GM12865 (cell line): ENCODE measurements around the gene PRDM1.

Experiments used
- DNase-seq: peaks from one replicate; pipeline ENCODE4 v3.0.0; 2010; ENCODE audit warnings: low read depth
- H3K4me3 ChIP-seq: 2 replicates; pipeline ENCODE4 v1.5.1; 2011; ENCODE audit warnings: mild to moderate bottlenecking, low read depth, low read length, control low read depth
- TF ChIP-seq, protein P1 (sequence below): IDR thresholded peaks from 2 replicates; pipeline ENCODE4 v1.5.1; 2011; ENCODE audit warnings: low read length, control low read depth, low read depth, inconsistent platforms; ENCODE audit not compliant: insufficient read depth; ENCODE audit errors: missing control alignments

PRDM1 gene

DNA sequence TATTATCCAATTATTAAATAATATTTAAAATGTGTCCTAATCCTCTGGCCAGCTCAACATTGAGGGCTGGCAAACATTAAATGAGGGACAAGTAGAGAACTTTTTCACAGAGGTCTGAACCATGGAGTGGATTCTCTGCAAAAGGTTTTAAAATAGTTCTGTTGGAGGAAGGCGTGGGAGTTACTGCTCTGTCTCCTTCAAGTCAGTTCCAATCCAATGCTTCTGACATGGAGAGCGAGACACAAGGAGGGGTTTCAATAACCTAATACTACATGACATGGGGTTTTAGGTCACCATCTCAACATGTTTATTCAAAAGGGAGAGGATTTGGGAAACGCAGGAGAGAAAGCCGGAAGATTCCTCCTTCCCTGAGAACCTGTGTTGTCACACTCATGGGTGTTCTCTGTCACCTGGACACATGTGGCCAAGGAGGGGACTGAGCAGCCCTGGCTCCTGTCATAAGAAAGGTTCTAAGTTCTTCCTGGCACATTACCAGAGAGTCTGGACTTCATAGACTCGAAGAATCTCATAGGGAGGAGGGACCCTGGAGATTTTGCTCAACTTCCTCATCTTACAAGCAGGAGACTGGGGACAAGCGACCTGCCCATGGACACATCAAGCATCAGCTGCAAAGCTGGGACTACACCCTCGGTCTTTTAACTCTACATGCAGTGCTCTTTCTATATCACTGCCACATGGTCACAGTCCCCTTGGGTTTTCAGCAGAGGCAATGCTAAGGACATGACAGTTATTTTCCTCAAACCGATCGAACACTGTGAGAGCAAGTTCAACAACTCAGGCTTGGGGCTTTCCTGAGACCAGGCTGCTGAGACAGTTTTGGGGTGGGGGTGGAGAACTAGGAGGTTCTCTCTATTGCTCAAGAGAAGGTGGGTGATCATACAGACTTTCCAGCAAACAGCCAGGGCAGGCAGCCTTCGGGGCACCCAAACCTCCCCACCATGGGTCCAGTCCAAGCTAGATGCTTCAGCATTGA, 38.6 kb downstream of the PRDM1 start:
- no peak overlapping the region for H3K4me3 ChIP-seq
- TF ChIP-seq, protein P1, sequence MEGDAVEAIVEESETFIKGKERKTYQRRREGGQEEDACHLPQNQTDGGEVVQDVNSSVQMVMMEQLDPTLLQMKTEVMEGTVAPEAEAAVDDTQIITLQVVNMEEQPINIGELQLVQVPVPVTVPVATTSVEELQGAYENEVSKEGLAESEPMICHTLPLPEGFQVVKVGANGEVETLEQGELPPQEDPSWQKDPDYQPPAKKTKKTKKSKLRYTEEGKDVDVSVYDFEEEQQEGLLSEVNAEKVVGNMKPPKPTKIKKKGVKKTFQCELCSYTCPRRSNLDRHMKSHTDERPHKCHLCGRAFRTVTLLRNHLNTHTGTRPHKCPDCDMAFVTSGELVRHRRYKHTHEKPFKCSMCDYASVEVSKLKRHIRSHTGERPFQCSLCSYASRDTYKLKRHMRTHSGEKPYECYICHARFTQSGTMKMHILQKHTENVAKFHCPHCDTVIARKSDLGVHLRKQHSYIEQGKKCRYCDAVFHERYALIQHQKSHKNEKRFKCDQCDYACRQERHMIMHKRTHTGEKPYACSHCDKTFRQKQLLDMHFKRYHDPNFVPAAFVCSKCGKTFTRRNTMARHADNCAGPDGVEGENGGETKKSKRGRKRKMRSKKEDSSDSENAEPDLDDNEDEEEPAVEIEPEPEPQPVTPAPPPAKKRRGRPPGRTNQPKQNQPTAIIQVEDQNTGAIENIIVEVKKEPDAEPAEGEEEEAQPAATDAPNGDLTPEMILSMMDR, result no peak
- no peak for DNase-seq

DNA sequence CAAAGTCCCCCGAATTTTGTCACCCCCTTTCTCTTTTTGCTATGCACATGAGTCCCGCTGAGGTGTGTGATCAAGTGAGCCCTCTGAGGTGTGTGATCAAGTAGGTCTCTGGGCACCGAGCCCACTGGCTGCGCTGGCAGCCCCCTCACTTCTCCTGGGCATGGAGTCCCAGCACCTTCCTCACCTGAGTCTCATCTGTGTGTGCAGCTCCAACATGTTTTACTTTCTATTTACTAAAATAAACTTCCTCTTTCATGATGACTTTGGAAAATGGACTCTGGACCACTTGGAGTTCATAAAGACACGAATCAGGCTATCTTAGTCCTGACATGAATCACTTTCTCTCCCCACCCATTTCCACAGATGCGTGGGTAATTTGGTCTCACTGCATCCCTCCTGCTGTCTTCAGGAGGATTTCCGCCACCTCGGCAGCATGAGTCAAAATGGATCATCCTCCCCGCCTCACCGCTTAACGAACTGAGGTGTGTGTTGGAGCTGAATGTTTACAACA, 39.8 kb downstream of the PRDM1 start:
- TF ChIP-seq, protein P1, result no peak
- peak; percentile 85 for DNase-seq
- peak overlapping the region; percentile 39 for H3K4me3 ChIP-seq

DNA sequence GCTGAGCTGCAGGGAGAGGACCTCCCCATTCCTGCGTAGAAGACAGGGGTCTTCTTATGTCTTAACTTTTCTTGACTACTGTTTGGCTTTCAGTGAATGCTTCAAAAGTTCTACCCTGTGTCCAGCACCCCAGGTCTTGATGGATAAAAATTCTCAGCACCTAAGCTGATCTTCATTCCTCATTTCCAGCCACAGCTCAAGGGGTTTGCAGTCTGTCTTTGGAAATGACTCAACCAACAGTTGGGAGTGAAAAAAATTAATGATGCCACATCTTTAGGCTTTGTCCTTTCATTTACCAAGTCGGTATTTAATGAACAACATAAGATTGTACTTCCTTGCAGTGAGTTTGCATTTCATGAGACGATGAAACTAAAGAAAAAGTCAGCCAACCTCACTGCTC, 40.3 kb downstream of the PRDM1 start:
- DNase-seq, result no peak
- TF ChIP-seq, protein P1, result no peak
- peak overlapping the region; percentile 39 for H3K4me3 ChIP-seq

DNA sequence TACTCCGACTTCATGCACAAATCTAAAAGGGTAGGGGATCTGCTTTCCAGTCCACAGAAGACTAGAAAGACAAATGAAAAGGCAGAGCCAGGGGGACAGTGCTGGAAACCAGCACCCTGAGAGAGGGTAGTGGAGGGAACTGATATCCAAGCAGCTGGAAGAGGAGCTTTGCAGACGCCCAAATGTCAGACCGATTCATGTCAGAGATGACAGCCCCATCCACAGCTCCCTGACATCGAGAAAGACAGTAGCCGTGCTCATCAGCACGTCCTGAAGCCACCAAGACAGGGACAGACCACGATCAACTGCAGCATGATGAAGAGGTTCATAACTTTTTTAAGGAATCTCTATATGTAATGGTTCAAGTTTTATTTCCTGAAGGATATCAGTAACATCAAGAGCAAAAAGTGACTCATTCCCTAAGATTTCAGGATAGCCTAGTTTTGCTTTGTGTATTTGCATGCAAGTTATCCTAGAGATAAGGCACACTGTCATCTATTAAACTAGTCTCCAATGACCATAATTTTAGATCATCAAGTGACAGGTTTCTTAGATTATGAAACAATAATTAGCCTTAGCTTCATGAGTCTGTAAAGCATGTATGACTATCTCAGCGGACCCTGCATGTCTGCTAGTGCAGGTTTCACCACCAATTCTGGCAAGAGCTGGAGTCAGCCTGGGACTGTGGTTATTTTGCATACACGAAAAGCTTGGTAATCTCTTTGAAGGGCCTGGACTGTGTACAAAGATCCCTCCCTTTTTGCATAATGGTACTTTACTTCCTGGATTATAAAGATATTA, 43.0 kb downstream of the PRDM1 start:
- DNase-seq, result no peak
- TF ChIP-seq, protein P1, result no peak
- no peak overlapping the region for H3K4me3 ChIP-seq

DNA sequence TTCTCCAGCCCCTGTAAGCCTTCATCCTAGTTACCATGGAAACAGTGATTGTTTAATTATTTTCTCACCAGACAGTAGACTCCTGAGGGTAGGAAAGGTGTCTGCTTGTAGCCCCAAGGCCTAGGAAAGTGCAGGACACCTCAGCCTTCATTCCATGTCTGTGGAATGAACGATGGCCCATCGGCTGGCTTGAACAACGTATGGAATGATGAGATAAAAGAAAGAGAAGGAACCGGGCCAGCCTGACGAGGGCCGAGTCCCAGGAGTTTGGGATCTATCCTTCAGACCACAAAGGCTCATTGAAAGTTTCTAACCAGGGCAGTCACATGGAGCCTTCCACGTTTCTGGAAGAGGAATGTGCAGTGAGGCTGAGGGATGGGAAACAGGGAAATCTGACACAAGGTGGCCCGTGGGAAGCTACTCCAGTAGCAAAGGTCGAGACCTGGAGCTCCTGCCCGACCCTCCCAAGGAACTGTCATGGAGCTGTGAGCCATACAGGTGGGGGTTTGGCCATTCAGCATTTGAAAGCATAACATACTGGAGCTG, 46.1 kb downstream of the PRDM1 start:
- TF ChIP-seq, protein P1, result no peak
- no peak overlapping the region for H3K4me3 ChIP-seq
- DNase-seq, result no peak

DNA sequence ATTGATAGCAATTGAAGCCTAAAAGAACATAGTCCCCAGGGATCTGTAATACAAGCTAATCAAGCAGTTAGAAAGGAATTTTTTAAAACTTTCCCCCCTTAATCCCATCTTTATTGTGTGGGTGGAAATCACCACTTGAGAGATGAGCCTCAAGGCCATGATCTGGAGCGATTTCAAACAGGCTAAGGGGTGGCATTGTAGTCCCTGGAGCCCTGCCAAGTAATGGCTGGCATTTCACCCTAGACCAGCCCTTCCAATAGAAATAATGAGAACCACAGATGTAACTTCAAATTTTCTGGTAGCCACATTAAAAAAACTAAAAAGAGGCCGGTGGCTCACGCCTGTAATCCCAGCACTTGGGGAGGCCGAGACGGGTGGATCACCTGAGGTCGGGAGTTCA, 46.9 kb downstream of the PRDM1 start:
- DNase-seq, result no peak
- no peak overlapping the region for H3K4me3 ChIP-seq
- TF ChIP-seq, protein P1, result no peak
